WI38 (cell line): ENCODE measurements around the gene DLGAP5.

Source experiments
- H3K4me3 ChIP-seq: 2 replicates; pipeline ENCODE4 v1.5.1; 2011; ENCODE audit warnings: low read depth, mild to moderate bottlenecking, control low read depth, low read length
- CTCF ChIP-seq: IDR thresholded peaks from 2 replicates; pipeline ENCODE4 v1.5.1; 2012; ENCODE audit warnings: low read depth, mild to moderate bottlenecking, control low read depth, low read length

DLGAP5 gene

GRCh38 chr14:55129428-55130195 is 61.8 kb downstream of the DLGAP5 start:
- TF ChIP-seq CTCF = no peak
- peak overlapping the region; percentile 91 for H3K4me3 ChIP-seq

GRCh38 chr14:55129086-55129427 is 62.3 kb downstream of the DLGAP5 start, which contains the start of gene LGALS3:
TSS of gene LGALS3 (plus strand) at chr14:55129252. CDS start at chr14:55137374, 8,122 bp downstream.
- H3K4me3 ChIP-seq = peak within 1 kb of the TSS; percentile 91
- TF ChIP-seq CTCF = no peak

- TF ChIP-seq CTCF = no peak
- H3K4me3 ChIP-seq = peak overlapping the region; percentile 91
Measured at GRCh38 chr14:55128386-55129085, 62.8 kb downstream of the DLGAP5 start.

GRCh38 chr14:55127460-55127951 is 63.9 kb downstream of the DLGAP5 start:
- no peak overlapping the region for H3K4me3 ChIP-seq
- no peak for TF ChIP-seq CTCF

GRCh38 chr14:55126932-55127459 is 64.4 kb downstream of the DLGAP5 start:
- no peak for TF ChIP-seq CTCF
- H3K4me3 ChIP-seq = no peak overlapping the region

- no peak for TF ChIP-seq CTCF
- no peak overlapping the region for H3K4me3 ChIP-seq
Measured at GRCh38 chr14:55126034-55126433, 65.4 kb downstream of the DLGAP5 start.

- TF ChIP-seq CTCF = no peak
- H3K4me3 ChIP-seq = no peak overlapping the region
Measured at GRCh38 chr14:55125403-55125802, 66.0 kb downstream of the DLGAP5 start.
